Stimulated activated CD8-positive, alpha-beta memory T cell treated with anti-CD3 and anti-CD28 coated beads, Interleukin-2, amount 100 ng/mL, for 1 hour (primary cell): ENCODE results near the gene GIPC3.
"Not testable (repeated sequence)": the region's sequence is repeated elsewhere in the genome, so short reads cannot be mapped to it uniquely, and the experiment has no call there.

Experiments
- DNase-seq, 2 donors: peaks; one replicate each; pipeline ENCODE4 v3.0.0-alpha.2; 2020; ENCODE audit warnings: low read depth in 2 of 2

Gene GIPC3

GRCh38 chr19:3618144-3618810 is 33.0 kb downstream of the GIPC3 start:
- DNase-seq = peak; percentile 18 to 24

- DNase-seq = no peak
Measured at GRCh38 chr19:3618811-3619630, 33.7 kb downstream of the GIPC3 start.

- DNase-seq = no peak
Measured at GRCh38 chr19:3619631-3620012, 34.3 kb downstream of the GIPC3 start.

GRCh38 chr19:3620145-3620816 is 35.0 kb downstream of the GIPC3 start:
- no peak for DNase-seq

GRCh38 chr19:3620817-3621547 is 35.7 kb downstream of the GIPC3 start:
- DNase-seq = no peak

- DNase-seq = no peak
Measured at GRCh38 chr19:3621689-3622088, 36.4 kb downstream of the GIPC3 start.

- DNase-seq = no peak
Measured at GRCh38 chr19:3622224-3622623, 36.9 kb downstream of the GIPC3 start.

- DNase-seq = no peak
Measured at GRCh38 chr19:3623716-3624115, 38.4 kb downstream of the GIPC3 start.

- no peak for DNase-seq
Measured at GRCh38 chr19:3625996-3626472, 40.8 kb downstream of the GIPC3 start.

GRCh38 chr19:3626473-3627350 is 41.4 kb downstream of the GIPC3 start, which contains the start of gene CACTIN:
TSS of gene CACTIN (minus strand) at chr19:3626790. CDS start at chr19:3626762, 28 bp downstream.
- DNase-seq = peak; percentile 95 to 97

- DNase-seq = no peak
Measured at GRCh38 chr19:3627351-3627723, 42.1 kb downstream of the GIPC3 start.

GRCh38 chr19:3628766-3629165 is 43.5 kb downstream of the GIPC3 start:
- DNase-seq = not testable (repeated sequence)

GRCh38 chr19:3631053-3631861 is 46.0 kb downstream of the GIPC3 start:
- no peak for DNase-seq

GRCh38 chr19:3632098-3632497 is 46.8 kb downstream of the GIPC3 start:
- no peak for DNase-seq

- no peak for DNase-seq
Measured at GRCh38 chr19:3632739-3633558, 47.7 kb downstream of the GIPC3 start.

- no peak for DNase-seq
Measured at GRCh38 chr19:3633559-3633988, 48.3 kb downstream of the GIPC3 start.

- DNase-seq = no peak
Measured at GRCh38 chr19:3634496-3635045, 49.3 kb downstream of the GIPC3 start.

GRCh38 chr19:3636506-3636905 is 51.2 kb downstream of the GIPC3 start:
- DNase-seq = no peak

GRCh38 chr19:3636962-3637361 is 51.7 kb downstream of the GIPC3 start:
- no peak for DNase-seq
